H1 (cell line): Measurements from ENCODE around the gene BTNL8. TPM values are rescaled to one million over a fixed set of nuclear protein-coding genes. Genes with fewer than 3 reads are reported as not detected.

Experiments
- CTCF ChIA-PET: fragments of 300-600 bp; sonication (Branson Sonifier 250); formaldehyde crosslinking; loops from one replicate; lab custom pipeline; 2021; ENCODE audit not compliant: partially characterized antibody; lab: Charles Lee
- POLR2A ChIA-PET: fragments of 300-600 bp; sonication (Branson Sonifier 250); formaldehyde crosslinking; loops from one replicate; lab custom pipeline; 2021; ENCODE audit warnings: inconsistent platforms; ENCODE audit not compliant: partially characterized antibody; lab: Charles Lee
- DNase-seq, 2 experiments: peaks; one replicate each; pipeline versions ENCODE4 v3.0.0 to v3.0.0-alpha.2; 2010 to 2022; ENCODE audit warnings: low spot score in 2 of 2, low read depth in 1 of 2, mixed read lengths in 1 of 2
- FAIRE-seq: peaks from 2 replicates; lab custom pipeline; 2011; peaks lifted over from hg19 to GRCh38; lab: Jason Lieb, UNC
- H2AFZ ChIP-seq: 2 replicates; pipeline ENCODE4 v1.8.1; 2012; ENCODE audit warnings: low read length, inconsistent platforms
- H2AK5ac ChIP-seq: 2 replicates; pipeline ENCODE4 v1.6.1; 2013; ENCODE audit warnings: low read depth, low read length
- H2BK120ac ChIP-seq: replicated peaks from 2 replicates; pipeline ENCODE3; 2013; ENCODE audit warnings: low read depth, low read length, inconsistent platforms
- H2BK12ac ChIP-seq: 2 replicates; pipeline ENCODE4 v1.6.1; 2013; ENCODE audit warnings: low read depth, low read length
- H2BK15ac ChIP-seq: 2 replicates; pipeline ENCODE4 v1.6.1; 2013; ENCODE audit warnings: low read length
- H2BK20ac ChIP-seq: 2 replicates; pipeline ENCODE4 v1.6.1; 2013; ENCODE audit warnings: low read length
- H2BK5ac ChIP-seq: 2 replicates; pipeline ENCODE4 v1.6.1; 2013; ENCODE audit warnings: low read depth, low read length
- H3K14ac ChIP-seq: 2 replicates; pipeline ENCODE4 v1.6.1; 2013; ENCODE audit warnings: inconsistent platforms; ENCODE audit not compliant: insufficient read length
- H3K18ac ChIP-seq: 2 replicates; pipeline ENCODE4 v1.6.1; 2013; ENCODE audit warnings: low read length; ENCODE audit errors: extremely low read depth
- H3K23ac ChIP-seq: 2 replicates; pipeline ENCODE4 v1.6.1; 2013; ENCODE audit warnings: inconsistent platforms; ENCODE audit not compliant: insufficient read length
- H3K23me2 ChIP-seq: 2 replicates; pipeline ENCODE4 v1.6.1; 2013; ENCODE audit warnings: low read depth, low read length
- H3K27ac ChIP-seq: 2 replicates; pipeline ENCODE4 v1.6.1; 2011; ENCODE audit warnings: low read depth, low read length, inconsistent platforms
- H3K27me3 ChIP-seq, 4 experiments: replicated peaks in 1 of 4; 1 replicate in 1 of 4; 2 replicates in 3 of 4; pipeline versions ENCODE4 v1.6.1 to v1.8.1; 2011 to 2013; ENCODE audit warnings: low read length in 3 of 4, mild to moderate bottlenecking in 3 of 4, inconsistent platforms in 2 of 4, mixed read lengths in 2 of 4, moderate library complexity in 1 of 4; ENCODE audit not compliant: control insufficient read depth in 3 of 4, insufficient read depth in 3 of 4; ENCODE audit errors: extremely low read depth in 1 of 4
- H3K36me3 ChIP-seq, 4 experiments: 2 replicates each; pipeline versions ENCODE4 v1.6.1 to v1.8.1; 2011 to 2013; ENCODE audit warnings: mild to moderate bottlenecking in 4 of 4, low read length in 3 of 4, moderate library complexity in 2 of 4, control low read depth in 1 of 4, inconsistent platforms in 1 of 4; ENCODE audit not compliant: insufficient read depth in 4 of 4, control insufficient read depth in 2 of 4
- H3K4ac ChIP-seq: replicated peaks from 2 replicates; pipeline ENCODE3; 2013; ENCODE audit warnings: low read length, low read depth, mixed read lengths, inconsistent platforms; ENCODE audit not compliant: insufficient read length
- H3K4me1 ChIP-seq, 4 experiments: replicated peaks in 1 of 4; 1 replicate in 1 of 4; 2 replicates in 3 of 4; pipeline versions ENCODE4 v1.6.1 to v1.8.1; 2011 to 2013; ENCODE audit warnings: low read length in 3 of 4, inconsistent platforms in 2 of 4, mixed read lengths in 1 of 4; ENCODE audit not compliant: insufficient read depth in 4 of 4, control insufficient read depth in 3 of 4
- H3K4me2 ChIP-seq, 2 experiments: 2 replicates each; pipeline versions ENCODE4 v1.6.1 to v1.8.1; 2011 to 2013; ENCODE audit warnings: low read depth in 2 of 2, low read length in 2 of 2, control low read depth in 1 of 2, inconsistent platforms in 1 of 2, mild to moderate bottlenecking in 1 of 2; ENCODE audit not compliant: insufficient read depth in 1 of 2
- H3K4me3 ChIP-seq, 4 experiments: fragments of 200-600, 300-600 bp in 1 of 4; sonication (generic), shearing (Covaris generic), sonication (Bioruptor Twin) in 1 of 4; 2 replicates each; pipeline versions ENCODE4 v1.5.1 to v1.8.1; 2011 to 2016; ENCODE audit warnings: low read length in 4 of 4, low read depth in 3 of 4, control low read depth in 2 of 4, inconsistent platforms in 2 of 4, mild to moderate bottlenecking in 2 of 4, mixed read lengths in 1 of 4, moderate library complexity in 1 of 4; ENCODE audit not compliant: insufficient read depth in 2 of 4; ENCODE audit errors: extremely low read depth in 1 of 4
- H3K56ac ChIP-seq: replicated peaks from 2 replicates; pipeline ENCODE3; 2013; ENCODE audit warnings: low read depth, mild to moderate bottlenecking, mixed read lengths, low read length, inconsistent platforms; ENCODE audit not compliant: insufficient read length
- H3K79me1 ChIP-seq: 2 replicates; pipeline ENCODE4 v1.6.1; 2013; ENCODE audit warnings: low read depth, low read length, control low read depth
- H3K79me2 ChIP-seq, 2 experiments: 2 replicates each; pipeline versions ENCODE4 v1.6.1 to v1.8.1; 2012 to 2013; ENCODE audit warnings: low read length in 2 of 2, mild to moderate bottlenecking in 2 of 2, inconsistent platforms in 1 of 2; ENCODE audit not compliant: insufficient read depth in 2 of 2, control insufficient read depth in 1 of 2
- H3K9ac ChIP-seq, 4 experiments: replicated peaks in 1 of 4; 1 replicate in 1 of 4; 2 replicates in 3 of 4; pipeline versions ENCODE4 v1.6.1 to v1.8.1; 2011 to 2013; ENCODE audit warnings: low read depth in 3 of 4, low read length in 3 of 4, control low read depth in 2 of 4, mild to moderate bottlenecking in 2 of 4, moderate library complexity in 2 of 4, inconsistent platforms in 1 of 4; ENCODE audit errors: extremely low read depth in 1 of 4
- H3K9me3 ChIP-seq, 2 experiments: 2 replicates each; pipeline versions ENCODE4 v1.6.1 to v1.8.1; 2012 to 2013; ENCODE audit warnings: mild to moderate bottlenecking in 2 of 2, moderate library complexity in 2 of 2, control low read depth in 1 of 2, inconsistent platforms in 1 of 2, low read depth in 1 of 2, low read length in 1 of 2, mixed read lengths in 1 of 2; ENCODE audit not compliant: insufficient read depth in 2 of 2
- H4K20me1 ChIP-seq, 2 experiments: replicated peaks in 1 of 2; 2 replicates each; pipeline versions ENCODE3 to v1.8.1; 2011 to 2013; ENCODE audit warnings: inconsistent platforms in 2 of 2, low read length in 2 of 2, mild to moderate bottlenecking in 1 of 2; ENCODE audit not compliant: insufficient read depth in 2 of 2, control insufficient read depth in 1 of 2
- H4K5ac ChIP-seq: 2 replicates; pipeline ENCODE4 v1.6.1; 2013; ENCODE audit warnings: low read length, low read depth, mixed read lengths, inconsistent platforms; ENCODE audit not compliant: insufficient read length
- H4K8ac ChIP-seq: 2 replicates; pipeline ENCODE4 v1.8.0; 2013; ENCODE audit warnings: mild to moderate bottlenecking, moderate library complexity, low read length, inconsistent platforms; ENCODE audit not compliant: insufficient read depth; ENCODE audit errors: extremely low read depth
- H4K91ac ChIP-seq: replicated peaks from 2 replicates; pipeline ENCODE3; 2013; ENCODE audit warnings: low read length, mixed read lengths, inconsistent platforms; ENCODE audit not compliant: insufficient read length
- ATF3 ChIP-seq: IDR thresholded peaks from 2 replicates; pipeline ENCODE4 v1.6.1; 2011; ENCODE audit warnings: low read depth, mild to moderate bottlenecking, low read length; ENCODE audit not compliant: insufficient read depth
- BACH1 ChIP-seq: IDR thresholded peaks from 2 replicates; pipeline ENCODE4 v1.6.1; 2012; ENCODE audit warnings: low read length, improper control_type of control experiment
- E2F6 ChIP-seq: IDR thresholded peaks from 2 replicates; pipeline ENCODE4 v1.6.1; 2012; ENCODE audit warnings: inconsistent platforms
- KDM4A ChIP-seq: IDR thresholded peaks from one replicate; pipeline ENCODE4 v1.7.1; 2012; ENCODE audit warnings: low read depth, mild to moderate bottlenecking, moderate library complexity, low read length, inconsistent platforms; ENCODE audit not compliant: severe bottlenecking
- MAFK ChIP-seq: IDR thresholded peaks from 2 replicates; pipeline ENCODE4 v1.6.1; 2012; ENCODE audit warnings: low read depth, mild to moderate bottlenecking, improper control_type of control experiment, low read length
- NANOG ChIP-seq: IDR thresholded peaks from 2 replicates; pipeline ENCODE4 v1.6.1; 2011; ENCODE audit warnings: low read length, low read depth, mild to moderate bottlenecking, inconsistent platforms; ENCODE audit not compliant: insufficient read depth, poor library complexity, severe bottlenecking
- PHF8 ChIP-seq: fragments of 200-600 bp; sonication (generic); conservative IDR thresholded peaks from 2 replicates; pipeline ENCODE4 v1.7.1; 2012; ENCODE audit warnings: low read depth, mild to moderate bottlenecking, inconsistent platforms, low read length, moderate library complexity
- POLR2A ChIP-seq, 2 experiments: IDR thresholded peaks; 1 replicate in 1 of 2; 2 replicates in 1 of 2; pipeline ENCODE4 v1.6.1; 2011; ENCODE audit warnings: low read depth in 2 of 2, low read length in 2 of 2, mild to moderate bottlenecking in 2 of 2; ENCODE audit errors: control extremely low read depth in 1 of 2
- RFX5 ChIP-seq: IDR thresholded peaks from 2 replicates; pipeline ENCODE4 v1.6.1; 2011; ENCODE audit warnings: low read depth, low read length, improper control_type of control experiment, borderline replicate concordance
- RNF2 ChIP-seq: fragments of 200-900, 300-1000 bp; sonication (generic); IDR thresholded peaks from 2 replicates; pipeline ENCODE4 v1.7.1; 2016; ENCODE audit warnings: borderline replicate concordance, low read depth, mild to moderate bottlenecking, antibody characterized with exemption, low read length; ENCODE audit not compliant: poor library complexity, severe bottlenecking; ENCODE audit errors: missing control alignments
- SIRT6 ChIP-seq: IDR thresholded peaks from one replicate; pipeline ENCODE4 v1.7.1; 2012; ENCODE audit warnings: low read length, inconsistent platforms
- TAF1 ChIP-seq: IDR thresholded peaks from 2 replicates; pipeline ENCODE4 v1.6.1; 2011; ENCODE audit warnings: mild to moderate bottlenecking, low read depth, low read length
- TEAD4 ChIP-seq: IDR thresholded peaks from 2 replicates; pipeline ENCODE4 v1.6.1; 2012; ENCODE audit warnings: low read depth, low read length, inconsistent platforms, mixed read lengths
- ZNF274 ChIP-seq: IDR thresholded peaks from 2 replicates; pipeline ENCODE4 v1.7.0; 2012; ENCODE audit warnings: low read length, borderline replicate concordance; ENCODE audit errors: extremely low read depth
- WGBS, 2 experiments: shearing (Covaris generic) in 1 of 2; methylation state at CpG; one replicate each; pipeline versions ENCODE4 v1.1.6 to v1.1.7; 2013 to 2015; ENCODE audit warnings: low lambda C conversion rate in 2 of 2, mixed read lengths in 2 of 2, inconsistent platforms in 1 of 2, low coverage in 1 of 2, missing lambda C conversion rate in 1 of 2; ENCODE audit not compliant: insufficient replicate concordance in 2 of 2, insufficient coverage in 1 of 2, insufficient read length in 1 of 2; ENCODE audit errors: extremely low coverage in 1 of 2, missing lambda C conversion rate in 1 of 2; 5-methylcytosine and 5-hydroxymethylcytosine counted together
- polyA plus RNA-seq, 7 experiments: library from polyadenylated mRNA; depleted of rRNA in 3 of 7; stranded (reverse) in 5 of 7; unstranded in 2 of 7; fragments of >200 nt in 5 of 7; fragments of 200-250 nt in 2 of 7; gene quantifications; 1 replicate in 5 of 7; 2 replicates in 1 of 7; 4 replicates in 1 of 7; pipeline versions ENCODE4 v1.2.1 to v1.2.3, GENCODE V29; 2011 to 2013; ENCODE audit warnings: missing spikeins in 2 of 7, mixed read lengths in 2 of 7
- total RNA-seq: library from RNA; stranded (reverse); fragmentation: NEBNext Ultra II Directional; extraction: Animal tissue kit (Norgen Biotek cat#: 25700); gene quantifications from 2 replicates; pipeline ENCODE4 v1.2.1, GENCODE V29; 2021

BTNL8 gene
- total and polyA plus RNA-seq, 2 of the 8 experiments (the other 6 are each of a cell fraction or from before 2014, with no cell fraction given) = 0.32 to 0.48 TPM

- Histone ChIP-seq H2AK5ac (no peak overlapping the region), H2BK120ac (no peak overlapping the region), H2AFZ (no peak overlapping the region), H2BK20ac (no peak overlapping the region), H3K4ac (no peak overlapping the region), H4K91ac (no peak overlapping the region), H4K20me1 (no peaks in the 10 kb centered on the region), H3K79me1 (no peaks in the 10 kb centered on the region), H2BK5ac (no peak overlapping the region), H3K4me1 (no peaks in the 10 kb centered on the region), H3K56ac (no peak overlapping the region), H2BK15ac (no peak overlapping the region), H4K5ac (no peak overlapping the region), H3K4me2 (no peak overlapping the region), H3K9me3 (peaks cover 25 to 40% of the 10 kb centered on the region in 2 experiments; a peak in 3 of 4 replicates), H3K18ac (no peak overlapping the region), H3K23ac (no peak overlapping the region), H3K9ac (no peak overlapping the region), H3K4me3 (no peak overlapping the region), H3K36me3 (no peaks in the 10 kb centered on the region), H3K27ac (no peak overlapping the region), H3K23me2 (no peaks in the 10 kb centered on the region), H2BK12ac (no peak overlapping the region), H3K14ac (no peak overlapping the region), H3K27me3 (no peaks in the 10 kb centered on the region), H3K79me2 (no peaks in the 10 kb centered on the region), H4K8ac (no peak overlapping the region)
- 83% methylated on average over 4 of the region's 4 CpGs; no CpG with 5 or more reads in 1 of the 2 experiments for WGBS, 2 experiments
- FAIRE-seq (no peak), DNase-seq (no peak)
- ChIA-PET POLR2A (no interaction called here), CTCF (interaction anchor here (1.2 kb wide), 1 partner anchor 102 kb away, joined by 3 read pairs; no protein-coding TSS in a partner anchor)
- TF ChIP-seq NANOG (no peak), ZNF274 (no peak), ATF3 (no peak), E2F6 (no peak), MAFK (no peak), KDM4A (no peak), SIRT6 (no peak), BACH1 (no peak), TAF1 (no peak), TEAD4 (no peak), RFX5 (no peak), PHF8 (no peak), RNF2 (no peak), POLR2A (IDR thresholded peaks at IDR 0.05; ENCODE audit: control extremely low read depth in 1 of 2, low read depth in 2 of 2, low read length in 2 of 2) (no peak)
Measured at GRCh38 chr5:180970875-180971274, 71.9 kb downstream of the BTNL8 start.
